Measurements from ENCODE around the gene RIN1.
"Not testable (repeated sequence)": the region's sequence is repeated elsewhere in the genome, so short reads cannot be mapped to it uniquely, and the experiment has no call there.

Gene RIN1, protein sequence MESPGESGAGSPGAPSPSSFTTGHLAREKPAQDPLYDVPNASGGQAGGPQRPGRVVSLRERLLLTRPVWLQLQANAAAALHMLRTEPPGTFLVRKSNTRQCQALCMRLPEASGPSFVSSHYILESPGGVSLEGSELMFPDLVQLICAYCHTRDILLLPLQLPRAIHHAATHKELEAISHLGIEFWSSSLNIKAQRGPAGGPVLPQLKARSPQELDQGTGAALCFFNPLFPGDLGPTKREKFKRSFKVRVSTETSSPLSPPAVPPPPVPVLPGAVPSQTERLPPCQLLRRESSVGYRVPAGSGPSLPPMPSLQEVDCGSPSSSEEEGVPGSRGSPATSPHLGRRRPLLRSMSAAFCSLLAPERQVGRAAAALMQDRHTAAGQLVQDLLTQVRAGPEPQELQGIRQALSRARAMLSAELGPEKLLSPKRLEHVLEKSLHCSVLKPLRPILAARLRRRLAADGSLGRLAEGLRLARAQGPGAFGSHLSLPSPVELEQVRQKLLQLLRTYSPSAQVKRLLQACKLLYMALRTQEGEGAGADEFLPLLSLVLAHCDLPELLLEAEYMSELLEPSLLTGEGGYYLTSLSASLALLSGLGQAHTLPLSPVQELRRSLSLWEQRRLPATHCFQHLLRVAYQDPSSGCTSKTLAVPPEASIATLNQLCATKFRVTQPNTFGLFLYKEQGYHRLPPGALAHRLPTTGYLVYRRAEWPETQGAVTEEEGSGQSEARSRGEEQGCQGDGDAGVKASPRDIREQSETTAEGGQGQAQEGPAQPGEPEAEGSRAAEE

DNA sequence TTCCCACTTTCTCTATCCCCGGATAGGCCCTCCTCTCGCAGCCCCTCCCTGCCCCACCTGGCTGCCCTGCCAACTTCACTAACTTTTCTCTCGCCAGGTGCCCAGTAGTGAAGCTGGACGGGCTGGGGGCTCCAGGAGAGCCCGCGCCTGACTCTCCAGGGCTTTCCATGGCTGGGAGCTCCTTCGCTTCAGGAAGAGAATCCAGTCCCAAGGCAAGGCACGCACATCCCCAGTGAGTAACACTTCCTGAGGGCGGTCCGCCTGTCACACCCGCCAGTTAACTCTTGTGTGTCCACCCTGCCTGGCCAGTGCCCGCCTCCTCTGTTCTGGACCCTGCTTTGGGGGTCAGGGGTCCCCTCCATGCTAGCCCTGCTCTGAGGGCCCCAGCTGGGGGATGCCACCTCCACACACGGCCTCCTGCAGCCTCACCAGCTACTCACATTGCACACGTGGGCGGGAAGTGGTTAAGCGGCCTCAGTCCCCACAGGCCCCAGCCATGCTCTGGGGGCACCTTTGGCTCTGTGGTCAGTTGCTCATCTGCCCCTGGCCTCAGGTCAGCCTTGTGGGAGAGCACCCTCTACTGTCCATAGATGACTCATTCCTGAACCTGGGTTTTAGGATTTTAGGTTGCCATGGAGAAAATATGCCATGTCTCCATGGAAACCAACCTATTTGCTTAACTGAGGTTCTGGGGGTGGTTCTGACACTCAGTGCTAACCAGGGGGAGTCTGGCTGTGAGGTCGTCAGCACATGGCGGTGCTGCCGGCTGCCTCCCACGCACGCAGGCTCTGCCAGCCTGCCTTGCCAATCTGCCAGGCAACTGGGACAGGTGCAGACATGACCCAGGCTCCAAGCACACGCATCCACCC is at the start of gene RIN1:
TSS of gene RIN1 (minus strand) at position 201 of the 869 bp plus-strand sequence. CDS start at position 169, 32 bp downstream.
- DNase-seq = no peak

DNA sequence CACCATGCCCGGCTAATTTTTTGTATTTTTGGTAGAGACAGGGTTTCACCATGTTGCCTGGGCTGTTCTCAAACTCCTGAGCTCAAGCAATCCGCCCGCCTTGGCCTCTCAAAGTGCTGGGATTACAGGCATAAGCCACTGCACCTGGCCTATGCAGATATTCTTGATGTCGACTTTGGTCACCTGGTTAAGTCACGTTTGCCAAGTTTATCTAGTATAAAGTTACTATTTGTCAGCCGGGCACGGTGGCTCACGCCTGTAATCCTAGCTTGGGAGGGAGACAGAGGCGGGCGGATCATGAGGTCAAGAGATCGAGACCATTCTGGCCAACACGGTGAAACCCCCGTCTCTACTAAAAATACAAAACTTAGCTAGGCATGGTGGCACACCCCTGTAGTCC is 48.1 kb upstream of the RIN1 start:
- not testable (repeated sequence) for DNase-seq

DNA sequence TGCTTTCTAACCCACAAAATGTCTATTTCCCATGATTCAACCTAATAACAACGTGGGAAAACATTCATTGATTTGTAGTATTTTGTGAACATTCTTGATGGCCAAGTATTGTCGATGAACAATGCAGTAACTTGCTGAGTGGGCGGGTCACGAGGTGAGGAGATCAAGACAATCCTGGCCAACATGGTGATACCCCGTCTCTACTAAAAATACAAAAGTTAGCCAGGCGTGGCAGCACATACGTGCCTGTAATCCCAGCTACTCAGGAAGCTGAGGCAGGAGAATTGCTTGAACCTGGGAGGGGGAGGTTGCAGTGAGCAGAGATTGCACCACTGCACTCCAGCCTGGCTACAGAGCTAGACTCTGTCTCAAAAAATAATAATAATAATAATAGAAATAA is 44.0 kb upstream of the RIN1 start:
- not testable (repeated sequence) for DNase-seq

DNA sequence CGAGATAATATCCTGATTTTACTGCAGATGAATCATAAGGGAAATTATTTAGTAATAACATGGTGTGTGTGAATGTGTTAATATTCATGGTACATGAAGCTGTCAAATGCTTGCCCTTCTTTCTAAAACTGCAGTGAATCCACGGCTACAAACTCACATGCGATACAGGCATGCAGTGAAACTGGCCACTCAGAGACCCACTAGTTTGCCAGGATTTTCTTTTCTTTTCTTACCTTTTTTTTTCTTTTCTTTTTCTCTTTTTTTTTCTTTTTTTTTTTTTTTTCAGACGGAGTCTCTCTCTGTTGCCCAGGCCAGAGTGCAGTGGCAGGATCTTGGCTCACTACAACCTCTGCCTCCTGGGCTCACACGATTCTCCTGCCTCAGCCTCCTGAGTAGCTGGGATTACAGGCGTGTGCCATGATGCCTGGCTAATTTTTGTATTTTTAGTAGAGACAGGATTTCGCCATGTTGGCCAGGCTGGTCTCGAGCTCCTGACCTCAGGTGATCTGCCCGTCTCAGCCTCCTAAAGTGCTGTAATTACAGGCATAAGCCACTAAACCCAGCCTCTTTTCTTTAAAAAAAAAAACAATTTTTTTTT is 37.6 kb upstream of the RIN1 start:
- DNase-seq = not testable (repeated sequence)

DNA sequence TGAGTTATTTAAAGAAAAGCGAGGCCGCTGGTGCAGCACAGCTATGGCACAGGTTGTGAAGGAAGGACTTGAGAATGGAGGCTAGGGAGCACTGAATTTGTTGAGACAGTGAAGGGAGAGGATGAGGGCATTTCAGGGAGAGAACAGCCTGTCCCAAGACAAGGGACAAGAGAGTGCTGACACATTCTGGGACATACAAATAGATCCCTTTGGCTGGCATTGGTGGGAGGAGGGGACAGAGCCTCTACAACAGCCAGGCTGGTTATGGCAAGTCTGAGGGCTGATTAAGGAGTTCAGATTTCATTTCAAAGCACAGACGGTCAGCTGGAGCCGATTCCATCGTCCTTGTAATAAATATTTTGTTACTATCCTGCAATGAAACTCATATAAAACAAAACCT is 37.0 kb upstream of the RIN1 start:
- DNase-seq = no peak

DNA sequence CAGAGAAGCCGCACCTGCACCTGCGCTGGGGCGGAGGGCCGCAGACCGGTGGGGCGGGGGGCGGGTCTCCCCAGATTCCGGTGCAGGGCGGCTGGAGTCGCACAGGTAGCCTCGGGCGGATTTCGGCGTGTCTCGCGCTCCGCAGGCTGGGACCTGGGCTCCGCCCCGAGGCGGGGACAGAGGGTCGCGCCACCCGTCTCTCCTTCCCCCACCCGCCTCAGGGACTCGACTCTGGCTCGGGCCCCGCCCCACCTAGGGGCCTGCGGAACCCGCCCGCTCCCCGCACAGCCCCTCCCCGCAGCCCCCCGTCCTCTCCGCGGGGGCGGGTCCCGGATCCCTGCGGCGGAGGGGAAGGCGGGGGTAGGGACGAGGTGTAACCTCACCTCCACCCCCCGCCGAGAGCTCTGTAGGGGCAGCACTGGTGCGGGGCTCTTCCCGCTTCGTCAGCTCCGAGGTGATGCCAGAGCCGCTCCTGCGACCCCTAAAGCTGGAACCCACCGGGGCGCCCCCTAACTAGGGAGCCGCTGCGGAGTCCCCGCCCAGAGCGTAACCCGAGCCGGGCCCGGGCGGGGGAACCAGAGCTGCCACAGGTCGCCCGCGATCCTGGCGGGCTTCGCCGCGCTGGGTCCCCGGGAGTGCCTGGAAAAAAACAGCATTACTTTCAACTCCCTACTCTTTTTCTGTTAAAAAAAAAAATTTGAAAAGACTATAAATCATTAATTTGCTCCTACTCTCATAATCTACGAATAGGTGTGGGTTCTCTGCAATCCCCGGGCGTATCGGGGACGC is 35.6 kb upstream of the RIN1 start, which contains the start of gene SLC29A2:
TSS of gene SLC29A2 (minus strand) at position 134 of the 789 bp plus-strand sequence. CDS start 169 bp downstream, outside the sequence.
- peak; percentile 79 for DNase-seq

DNA sequence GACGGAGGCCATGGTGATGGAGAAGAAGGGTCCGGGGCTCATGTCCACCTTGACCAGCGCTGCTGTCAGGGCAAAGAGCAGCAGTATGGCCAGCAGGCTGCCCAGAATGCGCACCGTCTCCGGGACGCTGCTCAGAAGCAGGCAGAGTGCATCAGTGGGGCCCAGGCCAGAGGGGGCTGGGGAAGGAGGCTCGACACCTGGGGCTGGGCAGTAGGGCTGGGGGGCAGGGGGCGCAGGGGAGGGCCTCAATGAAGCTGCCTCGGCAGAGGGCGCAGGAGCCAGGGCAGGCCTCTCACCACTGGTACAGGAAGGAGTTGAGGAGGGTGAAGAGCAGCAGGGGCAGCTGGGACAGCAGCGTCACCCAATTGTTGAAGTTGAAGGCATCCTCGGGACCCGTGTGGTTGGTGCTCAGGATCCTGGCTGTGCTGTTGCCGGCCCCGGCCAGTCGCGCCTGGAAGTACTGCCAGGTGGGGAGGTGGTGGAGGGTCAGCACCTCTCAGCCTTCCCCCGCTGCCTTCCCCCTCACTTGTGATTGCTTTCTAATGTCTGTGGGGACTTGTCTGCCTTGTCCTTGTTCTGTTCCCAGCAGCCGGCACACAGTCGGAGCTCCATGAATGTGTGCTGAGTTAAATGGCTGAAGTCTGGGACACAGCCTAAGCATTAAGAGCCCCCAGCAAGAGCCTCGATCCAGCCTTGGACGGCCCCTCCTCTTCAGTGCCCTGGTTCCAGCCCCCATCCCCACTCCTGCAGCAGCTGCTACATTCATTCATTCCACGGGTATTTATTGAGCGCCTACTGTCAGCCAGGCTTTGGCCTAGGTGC is 33.0 kb upstream of the RIN1 start:
- no peak for DNase-seq

DNA sequence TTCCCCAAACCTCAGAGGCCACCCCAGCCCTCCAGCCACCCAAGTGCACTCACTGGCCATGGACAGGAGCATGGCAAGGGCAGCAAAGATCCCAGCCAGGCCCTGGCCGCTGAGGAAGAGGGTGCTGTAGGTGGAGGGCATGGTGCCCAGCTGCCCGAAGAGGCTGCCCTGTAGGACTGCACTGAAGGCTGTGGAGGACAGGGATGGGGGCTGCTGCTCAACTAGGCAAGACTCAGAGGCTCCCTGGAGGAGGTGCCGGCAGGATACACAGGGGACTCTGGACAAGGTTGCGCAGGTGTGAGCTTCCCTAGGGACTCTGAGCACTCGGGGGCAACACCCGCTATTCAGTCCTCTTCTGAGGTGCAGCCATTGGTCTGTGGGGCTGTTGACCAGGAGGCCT is 32.2 kb upstream of the RIN1 start:
- no peak for DNase-seq

DNA sequence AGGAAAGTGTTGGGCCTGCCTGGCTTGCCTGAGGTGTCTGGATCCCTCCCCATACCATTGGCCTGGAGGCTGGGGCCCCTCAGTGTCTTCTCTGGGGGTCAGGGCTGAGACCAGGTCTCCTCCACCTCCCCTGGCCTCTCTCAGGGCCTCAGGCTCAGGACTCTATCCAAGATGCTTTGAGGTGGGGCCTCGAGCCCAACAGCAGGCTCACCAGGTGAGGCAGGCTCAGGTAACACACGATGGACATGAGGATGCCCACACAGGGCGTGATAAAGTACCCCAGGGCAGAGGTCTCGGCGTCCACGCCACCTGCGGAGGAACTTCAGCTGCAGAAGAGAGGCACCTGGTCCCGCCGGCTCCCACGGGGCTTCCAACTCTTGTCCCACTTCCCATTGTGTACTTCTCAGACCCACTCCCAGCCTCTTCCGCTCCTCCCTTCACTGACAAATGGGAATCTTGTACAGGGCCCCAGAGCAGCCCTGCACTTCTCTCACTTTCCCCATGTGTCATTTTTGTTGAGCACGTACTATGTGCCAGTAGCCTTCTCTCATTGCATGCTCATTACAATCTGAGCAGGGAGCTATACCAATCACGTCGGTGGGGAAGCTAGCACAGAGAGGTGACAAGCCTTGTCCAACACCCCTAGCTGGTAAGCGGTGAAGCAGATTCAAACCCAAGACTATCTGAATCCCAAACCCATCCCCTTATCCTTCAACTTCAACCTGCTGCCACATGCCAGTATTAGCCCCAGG is 31.5 kb upstream of the RIN1 start:
- no peak for DNase-seq

DNA sequence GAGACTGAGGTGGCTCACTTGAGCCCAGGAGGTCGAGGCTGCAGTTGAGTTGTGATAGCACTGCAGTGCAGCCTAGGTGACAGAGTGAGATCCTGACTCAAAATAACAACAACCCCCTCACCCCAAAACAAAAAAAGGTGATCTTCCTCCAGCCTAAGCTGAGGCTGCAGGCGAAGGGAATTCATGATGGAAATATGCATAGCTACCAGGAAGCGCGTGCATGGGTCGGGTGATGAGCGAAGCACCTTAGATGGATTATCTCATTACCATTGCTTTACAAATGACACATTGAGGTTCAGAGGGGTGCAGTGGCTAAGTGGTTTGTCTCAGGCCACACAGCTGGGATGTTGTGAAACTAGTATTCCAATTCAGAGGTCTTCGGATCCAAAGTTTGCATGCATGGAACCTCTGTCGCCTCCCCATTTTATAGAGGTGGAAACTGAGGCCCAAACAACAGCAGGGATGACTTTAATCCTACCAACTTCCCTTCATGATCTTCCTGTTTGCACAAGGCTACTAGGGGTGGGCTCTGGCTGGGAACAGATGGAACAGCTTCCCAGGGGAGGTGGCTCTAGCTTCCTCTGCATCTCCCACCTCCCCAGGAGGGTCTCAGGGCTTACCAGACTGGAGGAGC is 30.7 kb upstream of the RIN1 start:
- DNase-seq = no peak

DNA sequence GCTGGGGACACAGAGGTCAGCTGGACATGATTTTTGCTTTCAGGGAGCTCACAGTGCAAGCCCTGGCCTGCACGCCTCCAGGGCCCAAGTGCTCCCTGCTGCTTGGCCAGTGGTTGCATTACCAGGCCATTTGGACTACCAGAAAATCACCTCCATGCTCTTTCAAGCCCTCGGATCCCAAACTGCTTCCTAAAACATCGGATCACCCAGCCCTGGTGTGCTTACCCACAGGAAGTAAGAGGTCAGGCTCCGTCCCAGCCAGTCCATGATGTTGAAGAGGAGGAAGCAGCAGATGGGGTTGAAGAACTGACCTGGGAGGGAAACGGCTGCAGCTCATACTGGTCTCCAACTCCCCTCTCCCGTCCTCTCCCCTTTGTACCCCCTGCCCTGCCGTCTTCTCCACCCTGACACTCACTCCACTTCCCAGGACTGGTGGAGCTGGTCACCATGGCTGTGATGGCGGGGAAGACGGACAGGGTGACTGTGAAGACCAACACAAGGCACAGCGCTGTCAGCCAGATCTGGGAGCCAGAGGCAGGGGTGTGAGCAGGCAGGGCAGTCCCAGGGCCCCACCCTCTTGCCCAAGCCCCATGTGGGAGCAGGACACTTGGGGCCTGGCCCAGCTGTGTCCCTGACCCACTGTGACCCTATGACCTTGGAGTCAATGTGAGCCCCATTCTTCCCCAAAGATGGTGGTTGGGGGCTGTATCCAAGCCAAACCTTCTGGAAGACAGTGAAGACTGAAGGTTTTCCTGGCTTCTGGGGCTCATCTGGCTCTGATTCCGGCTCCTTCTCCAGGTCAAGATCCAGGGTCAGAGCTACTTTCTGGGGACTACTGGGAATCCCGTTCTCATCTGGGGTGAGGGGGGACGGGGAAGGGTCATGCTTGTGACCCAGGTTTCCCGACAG is 29.7 kb upstream of the RIN1 start:
- no peak for DNase-seq

DNA sequence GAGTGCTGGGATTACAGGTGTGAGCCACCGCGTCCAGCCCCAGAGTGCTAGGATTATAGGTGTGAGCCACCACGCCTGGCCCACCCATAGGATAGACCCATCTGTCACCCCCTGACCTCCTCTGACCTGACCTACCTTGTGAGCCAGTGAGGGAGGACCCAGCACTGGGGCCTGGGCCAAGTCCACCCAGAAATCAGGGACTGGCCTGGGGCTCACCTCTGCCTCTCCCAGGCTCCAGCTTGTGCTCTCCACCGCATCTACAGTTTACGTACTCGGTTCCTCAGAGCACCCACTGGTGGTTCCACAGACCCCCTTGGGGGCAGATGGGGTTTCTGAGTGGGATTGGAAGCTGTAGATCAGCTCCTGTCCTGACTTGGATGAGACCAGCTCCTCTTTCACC is 28.9 kb upstream of the RIN1 start:
- no peak for DNase-seq

DNA sequence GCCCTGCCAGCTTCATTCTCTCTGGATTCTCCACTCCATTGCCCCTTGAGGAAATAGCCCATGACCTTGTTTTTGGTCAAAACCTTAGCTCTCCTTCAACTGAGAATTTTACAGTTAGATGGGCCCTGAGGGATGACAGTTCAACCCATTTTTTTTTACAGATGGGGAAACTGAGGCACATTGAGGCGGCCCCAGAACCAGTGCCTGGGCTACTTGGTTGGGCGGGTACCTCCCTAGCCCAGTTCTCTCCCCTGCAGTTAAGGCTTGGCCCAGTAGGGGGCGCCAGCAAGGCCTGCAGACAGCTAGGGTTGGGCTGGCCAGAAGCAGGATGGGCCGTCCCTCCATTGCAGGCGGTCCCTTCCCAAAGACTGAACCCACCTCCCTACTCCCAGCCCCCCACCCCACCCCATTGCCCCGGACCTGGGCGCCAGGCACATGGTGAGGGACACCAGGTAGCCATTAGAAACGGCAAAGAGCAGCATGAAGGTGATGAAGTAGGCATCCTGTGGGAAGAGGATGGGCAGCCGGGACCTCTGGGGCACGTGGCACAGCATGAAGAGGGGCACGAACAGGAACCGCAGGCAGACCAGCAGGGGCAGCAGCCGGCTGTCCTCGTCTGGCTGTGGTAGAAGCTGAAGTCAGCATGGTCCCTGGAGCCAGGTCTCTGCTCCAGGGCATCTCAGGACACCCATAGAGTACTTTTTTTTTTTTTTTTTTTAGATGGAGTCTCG is 27.7 kb upstream of the RIN1 start:
- DNase-seq = peak; percentile 67

DNA sequence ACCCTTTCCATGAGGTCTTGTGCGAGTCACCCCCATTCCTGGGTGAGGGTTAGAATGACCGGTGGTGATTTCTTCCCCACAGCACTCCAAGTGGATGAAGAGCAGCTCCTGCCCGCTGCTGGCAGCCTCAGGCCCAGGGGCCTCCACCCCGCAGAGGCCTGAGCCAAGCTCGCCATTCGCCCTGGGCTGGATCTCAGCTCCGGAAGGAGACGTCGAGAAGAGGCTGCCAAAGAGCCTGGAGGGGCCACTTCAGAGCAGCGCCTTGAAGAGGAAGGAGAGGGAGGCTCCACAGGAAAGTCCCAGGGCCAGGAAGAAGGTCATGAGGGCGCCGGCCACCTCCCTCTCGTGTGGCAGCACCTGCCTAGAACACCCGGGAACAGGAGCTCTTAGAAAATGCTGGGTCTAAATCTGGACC is 27.0 kb upstream of the RIN1 start:
- DNase-seq = no peak

DNA sequence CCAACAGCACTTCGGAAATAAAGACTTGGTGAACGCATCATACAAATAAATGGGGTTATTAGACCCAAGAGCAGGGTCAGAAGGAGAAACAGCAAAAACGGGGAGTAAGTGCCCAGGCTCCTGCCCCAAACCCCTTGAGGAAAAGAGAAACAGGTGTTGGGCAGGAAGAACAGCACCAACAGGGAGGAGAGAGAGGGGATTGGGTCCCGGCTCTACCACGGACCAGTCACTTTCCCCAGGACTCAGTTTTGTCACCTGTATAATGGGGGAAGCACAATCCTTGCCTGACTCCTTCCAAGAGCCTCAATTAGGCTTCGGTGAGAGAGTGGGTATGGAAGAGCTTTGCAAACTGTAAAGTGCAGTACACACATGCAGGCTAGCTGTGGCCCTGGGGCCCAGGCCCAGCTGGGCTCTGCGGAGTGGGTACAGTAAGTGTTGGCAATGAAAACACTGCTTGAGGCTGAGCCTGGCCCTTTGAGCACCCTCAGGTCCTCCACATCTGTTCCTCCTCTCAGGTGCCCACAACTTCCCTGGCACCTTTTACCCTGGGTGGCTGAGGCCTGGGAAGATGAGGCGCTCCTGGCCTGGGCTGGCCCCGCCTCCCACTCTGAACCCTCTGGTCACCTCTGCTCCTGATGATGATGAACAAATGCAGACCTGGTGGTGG is 26.4 kb upstream of the RIN1 start:
- no peak for DNase-seq

DNA sequence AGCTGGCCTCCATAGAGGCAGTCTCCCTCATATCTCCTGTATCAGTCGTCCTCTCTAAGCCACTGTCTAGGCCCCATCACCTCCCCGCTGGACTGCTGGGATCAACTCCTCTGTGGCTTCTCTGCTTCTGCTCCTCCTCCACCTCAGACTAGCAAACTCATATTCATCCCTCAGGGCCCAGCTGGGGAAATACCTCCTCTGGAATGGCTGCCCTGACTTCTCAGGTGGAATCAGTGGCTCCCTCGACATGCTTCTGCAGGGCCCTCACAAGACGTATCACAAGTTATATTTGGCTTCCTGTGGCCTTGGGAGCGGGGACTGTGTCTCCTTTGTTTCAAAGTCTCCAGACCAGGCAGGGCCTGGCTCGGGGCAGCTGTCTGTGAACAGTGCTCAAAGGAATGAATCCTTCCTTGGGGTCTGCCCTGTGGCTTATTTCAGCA is 25.3 kb upstream of the RIN1 start:
- DNase-seq = no peak

Data from activated gamma-delta T cell treated with Interleukin-2 at 50 U/mL for 16 hours (primary cell).